Measurements from ENCODE around the gene EFCAB8.
"Not testable (repeated sequence)": the region's sequence is repeated elsewhere in the genome, so short reads cannot be mapped to it uniquely, and the experiment has no call there.

The EFCAB8 gene

DNA sequence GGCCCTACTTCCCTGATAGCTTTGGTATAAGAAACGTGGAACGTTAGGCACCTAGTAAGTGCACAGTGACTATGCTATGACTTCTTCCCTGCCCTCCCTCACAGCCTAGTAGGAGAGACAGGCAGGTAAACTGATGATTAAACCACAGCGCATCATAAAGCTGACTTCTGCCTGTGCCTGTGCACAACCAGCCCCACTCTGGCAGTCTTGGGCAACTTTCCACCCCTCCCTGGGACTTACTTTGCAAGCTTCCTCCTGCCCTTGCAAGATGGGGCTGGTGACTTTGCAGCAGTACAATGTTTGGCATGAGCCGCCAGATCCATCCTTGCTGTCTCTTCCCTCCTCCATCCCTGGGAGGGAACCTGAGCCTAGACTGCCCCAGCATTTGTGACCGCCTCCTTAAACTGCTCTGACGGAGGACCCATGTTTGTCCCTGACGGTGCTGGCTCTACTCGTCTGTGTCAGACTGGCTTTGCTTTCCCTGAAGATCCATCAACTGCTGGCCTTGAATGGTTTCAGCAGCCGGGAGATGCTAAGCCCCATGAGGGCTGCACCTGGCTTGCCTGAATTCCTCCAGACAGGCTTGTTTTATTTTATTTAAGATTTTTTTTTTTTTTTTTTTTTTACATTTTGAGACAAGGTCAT is 36.1 kb downstream of the EFCAB8 start:
- TF ChIP-seq CTCF (IDR thresholded peaks at IDR 0.05; ENCODE audit: low read depth, low read length): no peak
- no peak for DNase-seq (ENCODE audit: extremely low read depth, low read depth)

DNA sequence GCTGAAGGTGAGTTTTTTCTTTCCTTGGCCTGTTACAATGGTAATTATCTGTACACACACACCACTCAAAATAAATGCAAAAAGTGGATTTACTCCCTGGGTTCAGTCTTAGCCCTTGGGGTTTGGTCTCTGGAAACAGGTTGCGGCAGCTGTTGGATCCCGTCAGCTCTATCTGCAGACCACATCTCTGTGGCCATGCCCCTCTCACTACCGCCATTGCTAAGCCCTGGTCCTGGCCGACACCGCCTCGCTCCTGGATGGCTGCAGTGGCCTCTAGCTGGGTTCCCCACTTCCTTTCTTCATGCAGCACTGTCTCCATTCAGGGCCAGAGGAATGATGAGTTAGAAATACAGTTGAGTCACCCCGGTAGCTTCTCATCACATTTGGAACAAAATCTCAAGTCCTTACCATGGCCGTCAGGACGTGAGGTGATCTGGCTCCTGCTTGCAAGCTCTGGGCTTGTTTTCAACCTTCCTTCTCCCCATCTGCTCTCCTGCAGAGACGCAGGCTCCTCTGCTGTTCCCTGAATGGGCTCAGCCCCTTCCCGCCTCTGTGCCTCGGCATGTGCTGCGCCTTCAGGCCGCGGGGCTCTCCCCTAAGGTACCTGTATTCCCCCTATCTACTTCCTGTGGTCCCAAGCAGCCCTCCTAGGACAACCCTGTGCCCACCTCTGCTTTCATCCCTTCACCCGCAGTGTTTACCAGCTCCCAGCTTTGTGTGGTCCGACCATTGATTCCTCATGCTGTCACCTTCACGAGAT is 38.0 kb downstream of the EFCAB8 start:
- DNase-seq (ENCODE audit: extremely low read depth, low read depth): no peak

GRCh38 chr20:32898729-32899128 is 40.0 kb downstream of the EFCAB8 start:
- DNase-seq (ENCODE audit: extremely low read depth, low read depth): peak; percentile 44

More for the DNA sequence above, 38.0 kb downstream of the EFCAB8 start:
- no peak for TF ChIP-seq CTCF (IDR thresholded peaks at IDR 0.05; ENCODE audit: low read depth, low read length)

DNA sequence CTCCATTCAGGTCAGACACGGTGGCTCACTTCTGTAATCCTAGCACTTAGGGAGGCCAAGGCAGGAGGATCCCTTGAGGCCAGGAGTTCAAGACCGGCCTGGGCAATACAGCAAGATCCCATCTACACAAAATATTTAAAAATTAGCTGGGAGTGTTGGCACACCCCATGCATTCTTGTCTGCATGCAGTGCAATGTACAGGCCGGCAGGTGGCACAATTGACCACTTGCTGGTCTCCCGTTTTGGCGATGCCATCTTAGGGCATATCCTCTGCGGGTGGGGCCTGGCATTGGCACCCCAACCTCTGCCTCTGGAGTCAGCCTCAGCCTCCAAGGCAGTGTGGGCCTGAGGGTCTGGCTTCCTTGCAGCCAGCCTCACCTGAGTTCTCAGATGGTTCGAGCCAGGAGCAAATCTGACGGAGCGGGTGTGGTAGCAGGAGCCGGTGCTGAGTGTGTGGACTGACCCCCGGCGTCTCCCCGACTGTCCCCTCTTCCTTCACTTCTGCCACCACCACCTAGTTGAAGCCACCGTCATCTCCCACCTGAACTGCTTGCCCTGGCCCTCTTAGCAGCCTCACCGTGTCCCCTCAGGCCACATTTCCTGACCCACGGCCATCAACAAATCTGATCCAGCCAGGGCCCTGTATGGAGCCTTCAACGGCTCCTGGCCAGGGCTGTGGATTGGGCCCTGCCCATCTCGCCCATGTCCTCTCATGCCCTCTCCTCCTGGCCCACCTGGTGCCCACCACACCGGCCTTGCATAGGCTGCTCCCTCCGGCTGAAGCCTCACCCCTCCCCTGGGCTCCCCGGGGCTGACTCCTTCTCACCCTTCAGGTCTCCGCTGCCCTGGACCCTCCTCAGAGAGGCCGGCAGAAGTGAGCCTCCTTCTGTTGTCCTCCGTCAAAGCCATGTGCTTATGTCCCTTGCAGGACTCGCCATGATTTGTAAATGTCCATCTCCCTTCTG is 44.0 kb downstream of the EFCAB8 start:
- peak; percentile 88 for TF ChIP-seq CTCF (IDR thresholded peaks at IDR 0.05; ENCODE audit: low read depth, low read length)
- DNase-seq (ENCODE audit: extremely low read depth, low read depth): peak; percentile 3

More at GRCh38 chr20:32898729-32899128, 40.0 kb downstream of the EFCAB8 start:
- no peak for TF ChIP-seq CTCF (IDR thresholded peaks at IDR 0.05; ENCODE audit: low read depth, low read length)

DNA sequence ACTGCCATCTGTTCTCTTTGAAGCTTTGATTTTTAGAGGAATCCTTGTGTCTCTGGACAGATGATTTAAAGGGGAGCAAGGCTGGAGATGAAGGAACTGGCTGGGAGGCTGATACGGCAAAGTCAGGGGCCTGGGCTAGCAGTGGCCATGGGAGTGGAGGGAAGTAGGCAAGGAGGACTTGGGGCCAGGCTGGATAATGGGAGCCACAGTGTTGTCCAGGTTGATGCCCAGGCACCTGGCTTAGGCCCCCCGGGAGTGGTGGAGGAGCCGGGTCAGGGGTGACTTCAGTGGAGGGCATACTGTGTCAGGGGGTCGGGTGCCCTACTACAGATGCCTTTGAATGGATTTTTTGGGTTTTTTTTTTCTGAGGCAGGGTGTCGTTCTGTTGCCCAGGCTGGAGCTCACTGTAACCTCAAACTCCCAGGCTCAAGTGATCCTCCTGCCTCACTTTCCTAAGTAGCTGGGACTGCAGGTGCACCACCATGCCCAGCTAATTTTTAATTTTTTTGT is 45.0 kb downstream of the EFCAB8 start:
- DNase-seq (ENCODE audit: extremely low read depth, low read depth): no peak
- no peak for TF ChIP-seq CTCF (IDR thresholded peaks at IDR 0.05; ENCODE audit: low read depth, low read length)

DNA sequence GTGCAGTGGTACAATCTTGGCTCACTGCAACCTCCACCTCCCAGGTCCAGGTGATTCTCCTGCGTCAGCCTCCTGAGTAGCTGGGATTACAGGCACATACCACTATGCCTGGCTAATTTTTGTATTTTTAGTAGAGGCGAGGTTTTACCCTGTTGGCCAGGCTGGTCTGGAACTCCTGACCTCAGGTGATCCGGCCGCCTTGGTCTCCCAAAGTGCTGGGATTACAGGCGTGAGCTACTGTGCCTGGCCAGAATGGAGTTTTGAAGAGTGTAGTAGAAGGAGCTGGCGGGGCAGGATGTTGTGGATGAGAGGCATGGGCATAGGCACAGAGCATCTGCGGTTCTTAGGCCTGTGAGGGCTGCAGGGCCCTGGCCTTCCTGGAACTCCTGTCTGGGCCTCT is 46.0 kb downstream of the EFCAB8 start:
- not testable (repeated sequence) for DNase-seq (ENCODE audit: extremely low read depth, low read depth)

DNA sequence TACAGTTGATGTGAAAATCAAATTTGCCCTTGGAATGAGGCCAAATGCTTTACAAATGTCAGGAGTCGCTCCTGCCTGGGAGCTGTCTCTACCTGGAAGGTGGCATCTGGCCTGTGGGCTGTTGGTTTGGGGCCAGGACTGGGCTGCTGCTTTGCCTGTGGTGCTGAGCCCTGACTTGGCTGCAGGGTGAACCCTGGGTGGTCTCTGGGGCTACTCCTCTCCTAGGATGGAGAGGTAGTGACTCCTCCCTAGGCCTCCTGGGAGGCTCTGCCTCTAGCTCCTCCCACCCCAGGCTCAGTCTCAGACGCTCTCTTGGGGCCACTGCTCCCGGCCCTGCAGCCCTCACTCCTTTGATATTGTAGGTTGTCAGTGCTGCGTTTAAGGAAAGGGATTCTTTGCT is 47.5 kb downstream of the EFCAB8 start:
- TF ChIP-seq CTCF (IDR thresholded peaks at IDR 0.05; ENCODE audit: low read depth, low read length): no peak
- DNase-seq (ENCODE audit: extremely low read depth, low read depth): no peak

Data from AG09319 (cell line).